KBM-7 (cell line): ENCODE results near the gene PARN.

Experiments used
- DNase-seq: peaks from one replicate; pipeline ENCODE4 v3.0.0-alpha.2; 2015
- in situ Hi-C: fragments of 300-500 bp; cut with MboI; formaldehyde crosslinking; loops from 2 replicates; pipeline ENCODE4 v1.14.3; 2020; ENCODE audit warnings: low sequenced_read_pairs, low pct_unique_long_range_greater_than_20kb, mixed read lengths

PARN gene

DNA sequence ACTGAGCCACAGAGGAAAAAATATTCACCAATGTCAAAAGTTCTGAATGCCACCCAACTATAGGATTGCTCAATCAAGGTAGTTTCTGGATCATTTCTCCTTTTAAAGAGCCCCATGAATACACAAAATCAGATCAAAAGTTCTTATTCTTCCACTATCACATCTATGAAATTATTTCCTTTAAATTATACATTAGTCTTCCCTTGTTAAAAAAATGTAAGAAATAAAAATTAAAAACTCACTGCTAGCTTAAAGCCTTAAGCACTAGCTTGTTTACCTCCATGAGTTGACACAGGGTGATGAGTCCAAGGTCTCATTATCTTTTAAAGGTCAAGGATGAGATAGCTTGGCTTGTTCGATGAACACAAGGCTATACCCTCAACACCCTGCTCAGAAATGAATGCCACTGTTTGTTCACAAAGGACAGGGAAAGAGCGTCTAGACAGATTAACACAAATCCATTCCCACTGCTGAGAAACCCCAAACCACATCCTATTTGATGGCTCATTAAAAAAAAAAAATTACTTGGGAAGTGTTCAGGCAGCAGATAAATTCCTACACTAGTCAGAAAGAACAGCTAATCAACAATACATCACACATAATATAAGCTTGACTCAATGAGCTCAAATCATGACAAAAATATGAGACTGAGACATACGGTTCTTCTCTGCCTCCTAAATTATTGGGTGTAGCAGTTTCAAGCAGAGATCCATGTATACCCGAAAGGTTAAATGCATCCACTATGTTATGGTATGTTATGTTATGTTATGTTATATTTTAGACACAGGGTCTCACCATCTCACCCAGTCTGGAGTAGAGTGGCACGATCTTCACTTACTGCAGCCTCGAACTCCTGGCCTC is 118.9 kb downstream of the PARN start:
- no peak for DNase-seq
- in situ Hi-C loops, result no loop called here

DNA sequence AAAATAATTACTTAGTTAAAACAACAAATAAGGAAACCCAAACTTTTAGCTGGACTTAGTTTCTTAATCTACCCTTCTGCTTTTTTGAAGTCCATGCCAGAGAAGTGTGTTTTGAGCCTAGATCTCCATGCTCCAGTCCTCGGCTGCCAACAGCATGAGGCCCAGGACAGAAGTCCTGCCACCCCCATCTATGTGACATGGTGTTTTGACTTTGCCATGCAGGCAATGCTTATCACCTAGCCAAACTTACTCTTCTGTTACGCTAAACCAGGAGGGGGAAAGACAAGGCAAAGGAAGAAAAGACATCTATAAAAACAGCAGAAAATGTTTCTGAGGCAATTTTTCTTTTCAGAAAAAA is 119.5 kb downstream of the PARN start:
- in situ Hi-C loops, result no loop called here
- DNase-seq, result no peak

DNA sequence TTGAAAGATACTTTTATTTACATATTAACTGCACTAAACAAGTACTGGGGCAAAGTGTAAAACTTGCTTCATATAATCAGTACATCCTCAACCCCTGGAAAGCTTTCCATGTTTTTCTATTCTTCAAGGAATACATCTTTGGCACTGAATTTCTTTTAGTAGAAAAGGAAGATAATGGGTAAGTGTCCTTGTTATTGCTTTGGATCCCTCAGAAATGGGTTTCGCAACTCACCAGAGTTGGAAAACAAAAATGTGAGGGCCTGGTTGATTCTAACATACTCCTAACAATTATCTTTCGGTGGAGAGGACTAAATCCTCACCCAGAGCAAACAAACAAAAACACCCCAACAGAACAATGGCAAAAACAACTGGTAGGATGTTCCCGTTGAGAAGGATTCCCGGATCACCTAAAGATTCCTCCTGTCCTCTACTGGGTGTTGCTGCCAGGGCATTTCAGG is 120.4 kb downstream of the PARN start:
- in situ Hi-C loops, result no loop called here

DNA sequence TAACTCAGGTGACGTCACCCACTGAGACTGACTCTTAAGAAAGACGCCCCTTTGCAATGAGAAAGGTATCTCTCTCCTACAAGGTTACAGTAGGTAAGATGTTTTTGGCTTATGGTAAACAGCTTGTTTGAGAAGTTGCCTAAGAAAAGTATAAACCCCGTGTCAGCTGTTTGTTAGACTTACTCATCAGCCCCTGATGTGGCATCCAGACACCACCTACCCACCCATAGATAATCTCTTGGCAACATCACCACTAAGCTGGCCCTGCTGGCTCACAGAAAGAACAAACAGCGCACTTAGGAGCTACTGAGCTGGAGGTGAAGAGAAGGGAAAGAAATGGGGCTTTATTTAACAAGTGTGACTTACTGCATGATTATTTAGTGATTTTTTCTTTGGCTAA is 121.0 kb downstream of the PARN start:
- DNase-seq, result no peak
- in situ Hi-C loops, result no loop called here

More for the DNA sequence above, 120.4 kb downstream of the PARN start:
- DNase-seq, result no peak

DNA sequence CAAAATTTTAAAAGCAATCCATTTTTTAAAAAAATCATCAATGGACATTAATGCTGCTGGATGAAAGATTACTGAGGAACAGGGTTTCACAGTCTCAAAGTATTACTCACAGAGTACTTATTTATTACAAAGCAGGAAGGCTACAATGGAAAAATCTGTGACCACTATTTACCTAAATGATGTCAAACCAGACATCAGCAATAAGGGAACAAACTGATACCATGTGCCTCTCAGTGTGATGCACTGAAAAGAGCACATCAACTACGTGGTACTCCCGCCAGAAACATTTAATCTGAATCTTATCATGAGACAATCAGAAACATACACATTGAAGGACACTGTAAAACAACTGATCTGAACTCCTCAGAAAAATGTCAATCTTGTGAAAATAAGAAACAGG is 124.2 kb downstream of the PARN start:
- in situ Hi-C loops, result no loop called here
- no peak for DNase-seq

DNA sequence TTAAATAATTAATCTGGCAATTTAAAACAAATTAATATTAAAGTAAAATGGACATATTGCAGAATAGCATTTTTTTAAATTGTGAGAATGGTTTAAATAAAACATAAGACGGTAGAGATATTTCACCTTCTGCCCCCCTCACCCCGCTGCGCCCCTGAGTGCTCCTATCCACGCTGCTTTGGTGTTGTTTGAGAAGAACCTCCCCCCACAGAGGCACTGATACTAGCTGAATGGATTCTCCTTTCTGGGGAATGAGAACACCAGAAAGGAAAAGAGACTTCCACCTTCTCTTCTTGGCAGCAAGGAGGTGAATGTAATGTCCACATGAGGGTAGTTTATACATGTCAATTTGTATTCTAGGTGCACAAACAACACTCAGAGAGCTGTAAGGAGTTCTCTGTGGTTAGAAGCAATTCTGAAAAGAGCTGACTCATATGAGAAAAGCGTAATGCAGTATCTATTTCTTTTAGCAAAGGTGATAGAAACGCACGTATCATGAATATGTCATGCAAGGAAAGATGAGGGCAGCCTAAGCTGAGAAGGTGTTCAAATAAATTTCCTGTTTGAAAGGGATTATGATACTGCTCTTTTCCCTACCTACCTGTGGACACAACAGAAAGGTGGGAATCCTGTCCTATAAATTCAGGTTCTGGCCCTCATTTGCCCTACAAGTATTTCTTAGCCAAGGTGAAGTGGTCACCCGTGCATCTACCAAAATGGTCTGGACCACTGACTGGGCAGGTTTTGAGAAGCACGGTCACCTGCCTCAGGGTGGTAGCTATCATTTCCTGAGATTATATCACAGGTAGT is 126.9 kb downstream of the PARN start:
- in situ Hi-C loops, result no loop called here
- no peak for DNase-seq

DNA sequence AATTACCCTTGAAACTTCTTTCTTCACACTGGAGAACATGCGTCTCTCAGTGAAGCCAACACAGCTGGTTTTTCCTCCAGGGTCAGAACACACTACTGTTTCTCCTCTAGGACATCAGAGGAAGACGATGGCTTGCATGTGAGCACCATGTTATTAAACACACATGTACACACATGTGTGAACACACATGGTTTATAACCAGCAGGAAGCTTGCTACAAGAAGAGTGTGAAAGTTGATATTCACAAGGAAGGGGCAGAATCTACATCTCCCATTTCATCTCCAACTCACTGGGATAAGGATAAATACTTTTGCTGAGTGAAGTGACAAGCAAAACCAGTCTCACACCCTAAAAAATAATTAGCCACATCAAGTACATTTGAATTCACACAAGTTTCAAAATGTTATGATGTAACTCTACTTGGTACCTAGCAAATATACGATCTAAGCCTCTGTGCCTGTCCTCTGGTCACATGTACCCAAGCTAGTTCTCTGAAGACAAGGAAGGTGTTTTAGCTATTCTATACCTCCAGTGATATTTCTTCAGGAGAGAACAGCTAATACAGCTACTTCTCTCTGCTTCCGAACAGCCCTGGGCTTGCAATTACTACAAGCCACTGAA is 127.7 kb downstream of the PARN start:
- no peak for DNase-seq
- in situ Hi-C loops, result no loop called here

DNA sequence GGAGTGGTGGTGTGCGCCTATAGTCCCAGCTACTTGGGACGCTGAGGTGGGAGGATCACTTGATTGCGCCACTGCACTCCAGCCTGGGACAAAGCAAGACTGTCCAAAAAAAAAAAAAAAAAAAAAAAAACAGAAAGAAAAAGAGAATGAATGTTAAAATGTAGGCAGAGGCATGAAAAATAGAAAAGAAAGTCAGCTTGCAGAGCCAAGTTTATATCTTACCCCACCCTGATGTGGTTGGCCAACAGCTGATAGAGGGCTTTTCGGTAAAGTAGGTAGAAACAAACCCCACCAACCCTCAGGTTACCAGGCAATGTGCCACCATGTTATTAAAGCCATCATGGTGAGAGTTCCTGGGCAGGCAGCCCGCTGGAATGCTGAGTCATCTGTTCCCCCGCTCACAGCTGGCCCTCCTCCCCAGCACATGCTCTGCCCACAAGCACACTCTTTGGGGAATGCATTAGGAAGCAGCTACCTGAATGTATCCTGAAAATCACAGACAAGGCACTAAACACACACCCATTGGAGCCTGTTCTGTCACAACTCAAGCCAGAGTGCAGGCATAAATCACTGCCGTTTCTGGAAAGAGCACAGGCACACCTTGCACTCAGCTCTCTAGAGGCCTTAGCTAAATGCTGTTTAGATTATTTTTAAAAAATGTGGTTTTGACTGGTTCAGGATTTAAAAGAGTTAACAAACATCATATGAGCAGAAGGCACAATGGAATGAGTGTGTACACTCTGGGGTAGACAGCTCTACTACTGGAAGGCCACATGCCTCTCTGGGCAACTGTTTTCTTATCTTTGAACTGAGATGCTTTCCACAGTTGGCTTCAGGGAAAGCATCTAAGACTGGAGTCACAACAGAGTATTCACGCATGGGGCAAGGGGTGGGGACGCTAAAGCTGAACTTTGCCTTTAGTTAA is 128.5 kb downstream of the PARN start:
- in situ Hi-C loops, result no loop called here
- peak; percentile 74 for DNase-seq

DNA sequence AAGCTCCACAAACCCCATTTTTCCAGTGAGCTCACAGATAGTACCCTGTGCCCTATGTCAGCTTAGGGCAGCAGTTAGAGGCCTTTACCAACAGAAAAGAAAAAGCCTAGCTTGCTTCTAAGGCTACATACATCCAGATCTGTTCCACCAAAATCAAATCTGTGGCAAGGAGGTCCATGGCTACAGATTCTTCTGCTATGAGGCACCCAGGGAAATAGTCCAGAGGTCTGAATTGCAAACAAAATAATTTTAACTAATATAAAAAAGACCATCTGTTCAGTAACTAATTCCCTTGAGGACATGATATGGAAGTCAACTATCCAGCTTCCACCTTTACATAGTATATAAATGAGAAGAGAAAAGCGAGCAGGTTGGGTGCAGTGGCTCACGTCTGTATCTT is 129.3 kb downstream of the PARN start:
- in situ Hi-C loops, result no loop called here
- no peak for DNase-seq

DNA sequence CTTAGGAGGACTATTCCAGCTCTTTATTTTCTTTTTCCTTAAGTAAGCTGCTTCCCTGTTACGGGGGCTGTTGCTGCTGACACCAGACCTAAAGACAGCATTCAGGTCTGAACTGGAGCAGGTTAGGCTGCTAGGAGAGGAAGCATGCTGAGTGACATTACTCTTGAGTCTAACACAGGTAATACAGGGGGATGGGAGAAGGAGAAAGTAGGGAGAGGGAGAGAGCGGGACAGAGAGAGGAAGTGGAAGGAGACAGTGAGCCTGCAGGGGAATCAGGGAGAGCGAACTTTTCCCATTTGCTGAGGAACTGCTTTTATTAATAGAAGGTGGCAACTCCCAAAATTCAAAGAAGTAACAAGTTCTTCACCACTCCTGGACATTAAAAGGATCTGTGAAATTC is 130.9 kb downstream of the PARN start:
- in situ Hi-C loops, result no loop called here
- no peak for DNase-seq

DNA sequence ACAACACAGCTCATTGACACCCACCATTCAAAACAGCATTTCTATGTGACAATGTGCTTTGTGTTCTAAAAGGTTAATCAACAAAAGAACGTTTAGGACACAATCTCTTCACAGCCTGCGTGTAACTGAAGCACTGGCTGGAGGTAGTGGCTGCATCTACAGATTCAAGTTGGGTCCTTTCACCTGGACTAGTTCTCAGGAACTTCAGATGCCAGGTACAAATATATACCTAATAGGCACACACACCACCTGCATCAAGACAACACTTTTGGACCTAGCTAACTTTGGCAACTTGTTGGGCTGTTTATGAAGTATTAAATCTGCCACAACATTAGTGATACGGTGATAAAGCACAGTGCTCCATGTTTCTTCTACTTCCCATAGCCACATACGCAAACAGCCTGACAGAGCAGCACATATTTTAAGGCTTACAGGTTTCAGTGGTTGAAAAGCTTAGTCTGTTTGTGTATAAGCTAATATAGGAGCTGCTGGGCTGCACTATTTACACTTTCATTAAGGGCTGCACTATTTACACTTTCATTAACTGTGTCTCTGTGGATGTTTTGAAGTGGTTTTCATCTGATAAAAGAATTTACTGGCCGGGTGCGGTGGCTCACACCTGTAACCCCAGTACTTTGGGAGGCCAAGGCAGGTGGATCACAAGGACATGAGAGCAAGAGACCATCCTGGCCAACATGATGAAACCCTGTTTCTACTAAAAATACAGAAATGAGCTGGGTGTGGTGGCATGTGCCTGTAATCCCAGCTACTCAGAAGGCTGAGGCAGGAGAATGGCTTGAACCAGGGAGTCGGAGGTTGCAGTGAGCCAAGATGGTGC is 132.6 kb downstream of the PARN start:
- DNase-seq, result no peak
- in situ Hi-C loops, result no loop called here

DNA sequence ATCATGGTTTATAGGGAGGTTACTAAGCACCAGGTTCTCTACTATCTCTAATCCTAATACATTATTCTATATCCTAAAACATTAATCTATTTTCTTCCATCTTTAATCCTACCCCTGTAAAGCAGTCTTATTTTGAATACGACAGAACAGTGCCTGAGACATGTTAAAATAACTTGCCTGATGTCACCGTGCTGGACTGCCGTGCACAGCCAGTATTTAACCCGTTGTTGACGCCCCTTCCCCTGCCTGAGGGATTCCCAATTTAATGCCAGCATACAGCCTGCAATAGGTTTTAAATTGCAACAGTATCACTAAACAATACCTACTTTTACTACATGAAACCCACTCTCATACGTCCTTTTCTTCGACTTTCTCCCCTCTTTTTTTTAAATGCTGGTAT is 133.3 kb downstream of the PARN start:
- DNase-seq, result no peak
- in situ Hi-C loops, result no loop called here

DNA sequence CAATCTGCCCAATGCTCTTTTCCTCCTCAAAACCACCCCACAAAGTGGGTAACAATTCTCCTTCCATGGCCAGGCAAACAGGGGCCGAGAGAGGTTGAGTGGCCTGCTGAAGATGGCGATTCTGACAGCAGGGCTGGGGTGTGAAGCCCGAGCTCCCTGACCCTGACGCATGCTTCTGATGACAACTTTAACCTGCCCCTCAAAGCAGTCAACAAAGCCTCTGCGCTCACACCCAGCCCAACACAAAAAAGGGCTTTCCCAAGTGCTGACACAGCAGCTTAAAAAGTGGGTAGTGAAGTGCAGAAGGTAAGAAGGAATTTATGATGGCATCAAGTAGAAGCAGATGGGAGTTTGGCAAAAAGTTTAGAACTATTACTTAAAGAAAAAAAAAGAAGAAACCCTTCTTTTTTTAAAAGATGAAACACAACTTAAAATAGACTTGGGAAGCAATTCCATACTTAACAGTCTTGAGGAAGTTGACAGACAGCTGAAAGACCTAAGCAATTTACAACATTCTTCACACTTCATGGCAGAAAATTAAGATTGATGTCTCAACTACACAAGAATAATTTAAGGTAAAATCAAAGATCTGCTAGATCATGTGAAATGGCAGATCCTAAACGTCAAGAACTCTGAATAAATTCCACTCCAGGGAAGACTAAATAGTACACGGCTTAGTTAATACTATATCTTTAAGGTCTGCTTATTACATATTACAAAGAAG is 133.9 kb downstream of the PARN start:
- in situ Hi-C loops, result no loop called here
- no peak for DNase-seq

DNA sequence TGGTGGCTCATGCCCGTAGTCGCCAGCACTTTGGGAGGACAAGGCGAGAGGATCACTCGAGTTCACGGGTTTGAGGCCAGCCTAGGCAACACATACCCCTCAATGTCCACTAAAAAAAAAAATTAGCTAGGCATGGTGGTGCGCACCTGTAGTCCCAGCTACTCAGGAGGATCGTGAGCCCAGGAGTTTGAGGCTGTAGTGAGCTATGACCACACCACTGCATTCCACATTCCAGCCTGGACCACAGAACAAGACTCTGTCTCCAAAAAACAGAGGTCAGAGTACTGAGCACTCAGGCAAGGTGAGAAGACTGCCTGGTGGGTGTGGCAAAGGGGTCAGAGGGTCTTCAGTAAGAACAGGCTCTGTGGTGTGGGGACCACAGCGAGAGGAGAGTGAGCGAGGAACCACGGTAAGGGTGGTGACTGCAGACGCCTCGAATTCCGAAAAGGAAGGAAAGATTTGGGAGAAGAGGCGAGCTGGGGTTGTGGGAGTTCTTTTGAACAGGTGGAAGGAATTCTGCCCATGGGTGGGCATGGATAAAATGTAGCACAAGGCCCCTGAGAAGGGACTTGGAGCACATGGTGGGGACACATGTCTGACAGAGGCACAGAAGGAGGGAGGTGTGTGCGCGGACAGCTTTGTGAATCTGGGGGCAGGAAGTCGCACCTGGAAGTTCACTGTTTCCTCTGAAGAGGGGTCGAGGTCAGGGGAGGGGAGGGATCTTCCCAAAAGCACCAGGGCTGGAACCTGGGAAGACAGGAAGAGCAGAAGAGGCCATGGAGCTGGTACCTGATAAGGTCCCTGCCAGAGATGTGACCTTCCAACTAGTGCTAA is 134.6 kb downstream of the PARN start:
- DNase-seq, result no peak
- in situ Hi-C loops, result no loop called here

DNA sequence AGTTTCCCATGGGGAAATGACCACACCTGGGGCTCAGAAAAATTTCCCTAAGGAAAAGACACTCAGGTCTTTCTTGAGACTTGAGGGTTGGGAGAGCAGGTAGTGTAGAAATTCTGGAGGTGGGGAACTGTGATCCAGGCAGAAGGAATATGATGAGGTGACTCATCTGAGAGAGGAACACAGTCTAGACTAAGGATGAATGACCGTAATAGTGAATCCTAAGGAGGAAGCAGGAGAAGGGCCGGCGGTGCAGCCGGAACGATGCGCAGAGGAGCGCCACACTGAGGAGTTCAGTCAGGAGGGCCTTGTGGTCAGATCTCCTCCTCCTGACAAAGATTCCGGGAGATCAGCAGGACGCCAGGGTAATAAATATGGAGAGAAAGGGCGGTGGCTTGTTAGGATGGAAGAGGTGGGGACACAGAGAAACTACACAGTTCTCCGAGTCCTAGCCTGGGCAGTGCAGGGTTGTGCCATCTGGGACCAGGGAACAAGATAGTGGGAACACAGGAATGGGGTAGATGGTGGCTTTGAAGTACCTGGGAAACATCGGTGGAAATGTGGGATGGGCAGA is 135.6 kb downstream of the PARN start:
- in situ Hi-C loops, result no loop called here
- DNase-seq, result no peak

DNA sequence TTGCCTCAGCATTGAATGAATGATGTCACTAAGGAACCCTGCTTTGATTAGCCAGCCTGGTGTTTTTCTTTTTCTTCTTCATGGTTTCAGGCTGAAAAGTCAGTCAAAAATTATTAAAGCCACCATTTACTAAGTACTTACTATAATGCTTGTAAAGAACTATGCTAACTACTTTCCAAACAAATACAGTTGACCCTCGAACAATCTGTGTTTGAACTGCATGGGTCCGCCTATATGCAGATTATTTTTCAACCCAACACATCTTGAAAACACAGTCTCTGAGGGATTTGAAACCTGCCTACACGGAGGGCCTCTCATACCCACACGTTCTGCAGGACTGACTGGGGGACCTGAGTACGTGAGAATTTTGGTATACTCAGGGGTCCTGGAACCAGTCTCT is 136.3 kb downstream of the PARN start:
- DNase-seq, result no peak
- in situ Hi-C loops, result no loop called here

DNA sequence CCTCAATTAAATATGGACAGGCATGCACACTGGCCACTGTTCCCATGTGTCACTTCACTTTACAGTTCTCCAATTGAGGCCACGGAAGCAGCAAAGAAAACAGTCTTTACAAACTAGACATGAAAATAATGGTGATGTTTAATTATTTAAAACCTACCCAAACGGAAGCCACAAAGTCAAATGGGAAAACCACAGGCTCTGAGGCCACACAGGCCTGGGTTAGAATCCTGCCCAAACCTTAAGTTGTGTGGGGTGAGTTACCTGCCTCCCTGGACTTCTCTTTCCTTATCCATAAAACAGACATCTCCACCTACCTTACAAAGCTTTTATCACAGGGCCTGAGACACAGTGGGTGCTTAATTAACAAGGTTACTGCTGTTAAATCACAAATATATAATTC is 137.4 kb downstream of the PARN start:
- in situ Hi-C loops, result no loop called here
- no peak for DNase-seq
